H1 (cell line): Measurements from ENCODE around the gene DEFB114. TPM values are rescaled to one million over a fixed set of nuclear protein-coding genes. Genes with fewer than 3 reads are reported as not detected.

Experiments
- ATF3 ChIP-seq: IDR thresholded peaks from 2 replicates; pipeline ENCODE4 v1.6.1; 2011; ENCODE audit warnings: low read depth, mild to moderate bottlenecking, low read length; ENCODE audit not compliant: insufficient read depth
- CHD7 ChIP-seq: fragments of 300-600 bp; sonication (generic); IDR thresholded peaks from 2 replicates; pipeline ENCODE4 v1.7.1; 2012; ENCODE audit warnings: low read length, moderate library complexity, mild to moderate bottlenecking, inconsistent platforms; ENCODE audit not compliant: insufficient replicate concordance
- KDM5A ChIP-seq: fragments of 200-600 bp; IDR thresholded peaks from 2 replicates; pipeline ENCODE4 v1.7.1; 2012; ENCODE audit warnings: mild to moderate bottlenecking, low read length, inconsistent platforms, mixed read lengths
- RNF2 ChIP-seq: fragments of 200-900, 300-1000 bp; sonication (generic); IDR thresholded peaks from 2 replicates; pipeline ENCODE4 v1.7.1; 2016; ENCODE audit warnings: borderline replicate concordance, low read depth, mild to moderate bottlenecking, antibody characterized with exemption, low read length; ENCODE audit not compliant: poor library complexity, severe bottlenecking; ENCODE audit errors: missing control alignments
- TBP ChIP-seq: IDR thresholded peaks from 2 replicates; pipeline ENCODE4 v1.6.1; 2011; ENCODE audit warnings: low read depth, low read length, improper control_type of control experiment
- TEAD4 ChIP-seq: IDR thresholded peaks from 2 replicates; pipeline ENCODE4 v1.6.1; 2012; ENCODE audit warnings: low read depth, low read length, inconsistent platforms, mixed read lengths
- polyA plus RNA-seq, 7 experiments: library from polyadenylated mRNA; depleted of rRNA in 3 of 7; stranded (reverse) in 5 of 7; unstranded in 2 of 7; fragments of >200 nt in 5 of 7; fragments of 200-250 nt in 2 of 7; gene quantifications; 1 replicate in 5 of 7; 2 replicates in 1 of 7; 4 replicates in 1 of 7; pipeline versions ENCODE4 v1.2.1 to v1.2.3, GENCODE V29; 2011 to 2013; ENCODE audit warnings: missing spikeins in 2 of 7, mixed read lengths in 2 of 7
- total RNA-seq: library from RNA; stranded (reverse); fragmentation: NEBNext Ultra II Directional; extraction: Animal tissue kit (Norgen Biotek cat#: 25700); gene quantifications from 2 replicates; pipeline ENCODE4 v1.2.1, GENCODE V29; 2021

Gene DEFB114
- total and polyA plus RNA-seq, 2 of the 8 experiments (the other 6 are each of a cell fraction or from before 2014, with no cell fraction given), result not detected

GRCh38 chr6:49966334-49966733, 2.4 kb upstream of the DEFB114 start (continued):
- TF ChIP-seq CHD7, result peak; percentile 88
- no peak for TF ChIP-seq KDM5A
- no peak for TF ChIP-seq ATF3
- no peak for TF ChIP-seq RNF2
- TF ChIP-seq TEAD4, result peak; percentile 26; the same call in 1 of the 2 replicates
- no peak for TF ChIP-seq TBP
